GM21576 (cell line): ENCODE results near the gene FCER1G.
"Not testable (repeated sequence)": the region's sequence is repeated elsewhere in the genome, so short reads cannot be mapped to it uniquely, and the experiment has no call there.

Experiments used
- ATAC-seq: cut with Tn5 transposase; IDR thresholded peaks from one replicate; pipeline ENCODE4 v1.9.1; 2021; ENCODE audit warnings: mild to moderate bottlenecking, moderate library complexity; ENCODE audit not compliant: unreplicated experiment

Gene FCER1G

GRCh38 chr1:161201836-161202712, 13.0 kb upstream of the FCER1G start, which contains the start of gene NDUFS2:
NDUFS2 (plus strand) TSS chr1:161202367; CDS start chr1:161202386, 19 bp downstream.
- ATAC-seq: peak; percentile 96

DNA sequence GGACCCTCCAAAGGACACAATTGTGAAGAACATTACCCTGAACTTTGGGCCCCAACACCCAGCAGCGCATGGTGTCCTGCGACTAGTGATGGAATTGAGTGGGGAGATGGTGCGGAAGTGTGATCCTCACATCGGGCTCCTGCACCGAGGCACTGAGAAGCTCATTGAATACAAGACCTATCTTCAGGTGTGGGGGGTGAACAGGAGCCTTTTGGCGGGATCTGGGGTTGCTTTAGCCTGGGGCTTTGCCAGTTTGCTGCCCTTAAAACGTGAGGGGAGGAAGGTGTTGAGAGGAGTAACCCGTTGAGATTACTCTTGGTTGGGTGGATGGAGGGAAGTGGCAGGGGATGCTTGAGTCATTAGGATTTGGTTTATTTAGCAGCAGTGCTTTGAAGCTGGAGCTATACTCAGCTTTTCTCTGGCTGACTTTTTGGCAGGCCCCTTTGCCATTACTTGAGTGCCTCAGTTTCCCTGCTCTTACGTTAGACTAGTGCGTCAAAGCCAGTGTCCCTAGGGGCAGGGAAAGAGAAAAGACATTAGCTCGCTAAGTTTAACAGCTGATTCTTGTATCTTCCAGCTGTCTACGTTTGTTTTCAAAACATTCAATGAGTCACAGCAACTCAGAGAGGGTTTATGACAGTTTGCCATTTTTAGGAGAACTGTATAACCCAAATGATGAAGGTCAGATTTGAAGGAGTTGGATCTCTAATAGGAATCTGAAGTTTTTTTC, 8.5 kb upstream of the FCER1G start:
- no peak for ATAC-seq

- no peak for ATAC-seq
Observed at GRCh38 chr1:161207173-161207572, 7.9 kb upstream of the FCER1G start.

GRCh38 chr1:161209790-161210409, 5.2 kb upstream of the FCER1G start:
- peak; percentile 66 for ATAC-seq

GRCh38 chr1:161214369-161214768, 726 bp upstream of the FCER1G start:
- no peak for ATAC-seq

DNA sequence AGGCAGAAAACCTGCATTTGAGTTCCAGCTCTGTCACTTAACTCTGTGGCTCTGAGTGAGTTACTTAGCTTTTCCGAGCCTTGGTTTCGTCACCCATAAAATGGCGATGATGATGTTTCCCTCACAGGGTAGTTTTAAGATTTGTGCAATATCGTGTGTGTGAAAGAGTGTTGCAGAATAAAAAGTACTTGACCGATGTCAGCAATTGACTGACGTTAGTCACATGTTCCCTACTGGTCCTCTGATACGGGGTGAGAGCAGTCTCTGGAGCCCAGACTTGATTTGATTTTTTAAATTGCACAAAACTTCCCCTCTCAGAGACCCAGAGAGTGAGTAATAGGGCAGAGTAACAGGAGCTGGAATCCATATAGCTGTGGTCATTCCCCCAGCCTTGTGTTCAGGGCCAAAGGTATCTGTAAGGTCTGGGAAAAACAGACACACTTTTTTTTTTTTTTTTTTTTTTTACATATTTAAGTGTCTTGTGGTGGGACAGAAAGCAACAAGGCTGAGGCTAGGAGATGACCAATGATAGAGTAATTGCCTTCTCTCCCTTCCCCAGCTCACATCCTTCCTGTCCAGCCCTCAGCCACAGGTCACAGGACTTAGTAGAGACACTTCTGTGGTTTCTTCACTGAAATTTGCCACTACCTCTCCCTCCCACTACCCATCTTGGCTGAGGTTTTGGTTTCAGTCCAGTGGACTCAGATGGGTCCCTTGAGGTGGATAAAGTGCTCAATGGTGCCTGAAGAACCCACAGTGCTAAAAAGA, 2.0 kb downstream of the FCER1G start:
- ATAC-seq: peak; percentile 85

- no peak for ATAC-seq
Observed at GRCh38 chr1:161217831-161218230, 2.7 kb downstream of the FCER1G start.

DNA sequence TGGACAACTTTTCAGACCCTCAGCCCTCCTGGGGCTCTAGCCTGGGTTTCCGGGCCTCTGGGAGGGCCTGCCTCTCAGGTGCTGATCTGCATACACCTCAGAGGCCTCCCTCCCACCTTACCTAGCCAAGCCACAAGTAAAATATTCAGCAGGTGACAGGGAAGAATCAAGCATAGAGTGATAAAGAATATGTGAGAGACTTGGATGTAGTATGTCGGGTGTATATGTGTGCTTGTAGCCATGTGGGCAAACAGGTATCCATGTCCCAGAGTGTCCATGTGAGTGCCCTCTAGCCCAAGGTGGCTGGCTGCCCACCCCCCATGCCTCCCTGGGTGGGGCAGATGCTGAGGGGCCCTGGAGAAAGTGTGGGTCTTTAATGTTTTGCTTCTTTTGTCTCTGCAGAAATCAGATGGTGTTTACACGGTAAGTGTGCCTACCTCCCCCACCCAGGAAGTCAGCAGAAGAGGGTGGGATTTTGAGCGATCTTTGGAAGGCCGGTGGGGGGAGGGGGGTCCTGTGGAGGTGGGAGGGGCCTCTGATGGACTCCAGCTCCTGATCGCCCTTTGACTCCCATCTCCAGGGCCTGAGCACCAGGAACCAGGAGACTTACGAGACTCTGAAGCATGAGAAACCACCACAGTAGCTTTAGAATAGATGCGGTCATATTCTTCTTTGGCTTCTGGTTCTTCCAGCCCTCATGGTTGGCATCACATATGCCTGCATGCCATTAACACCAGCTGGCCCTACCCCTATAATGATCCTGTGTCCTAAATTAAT, 3.4 kb downstream of the FCER1G start:
- ATAC-seq: no peak

DNA sequence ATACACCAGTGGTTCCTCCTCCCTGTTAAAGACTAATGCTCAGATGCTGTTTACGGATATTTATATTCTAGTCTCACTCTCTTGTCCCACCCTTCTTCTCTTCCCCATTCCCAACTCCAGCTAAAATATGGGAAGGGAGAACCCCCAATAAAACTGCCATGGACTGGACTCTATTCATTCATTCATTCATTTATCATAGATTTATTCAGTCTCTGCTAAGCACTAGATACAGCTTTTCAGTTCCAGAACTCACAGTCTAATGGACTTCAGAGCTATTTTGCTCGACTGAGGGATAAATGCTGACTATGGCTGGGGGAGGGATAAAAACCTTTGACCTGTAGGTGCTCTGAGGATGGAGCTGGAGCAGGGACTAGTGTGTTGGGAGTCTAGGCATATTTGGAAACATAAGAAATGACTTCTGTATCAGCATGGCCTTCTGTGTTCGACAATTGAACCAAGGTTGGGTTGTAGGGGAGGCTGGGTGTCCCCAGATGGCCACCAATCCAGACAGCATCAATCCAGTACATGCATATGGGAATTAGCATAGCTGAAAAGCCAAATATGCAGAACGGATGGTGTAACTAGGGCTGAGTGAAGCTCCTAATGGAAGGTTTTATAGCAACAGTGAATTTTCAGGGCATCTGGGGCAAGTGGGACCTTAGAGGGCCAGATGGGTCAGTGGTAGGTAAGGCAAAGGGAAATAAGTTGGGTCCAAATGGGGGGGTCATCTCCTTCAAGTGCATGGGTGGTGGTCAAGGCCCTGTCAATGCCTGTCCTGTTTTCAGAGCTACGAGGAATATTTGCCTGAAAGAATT, 4.2 kb downstream of the FCER1G start:
- no peak for ATAC-seq

DNA sequence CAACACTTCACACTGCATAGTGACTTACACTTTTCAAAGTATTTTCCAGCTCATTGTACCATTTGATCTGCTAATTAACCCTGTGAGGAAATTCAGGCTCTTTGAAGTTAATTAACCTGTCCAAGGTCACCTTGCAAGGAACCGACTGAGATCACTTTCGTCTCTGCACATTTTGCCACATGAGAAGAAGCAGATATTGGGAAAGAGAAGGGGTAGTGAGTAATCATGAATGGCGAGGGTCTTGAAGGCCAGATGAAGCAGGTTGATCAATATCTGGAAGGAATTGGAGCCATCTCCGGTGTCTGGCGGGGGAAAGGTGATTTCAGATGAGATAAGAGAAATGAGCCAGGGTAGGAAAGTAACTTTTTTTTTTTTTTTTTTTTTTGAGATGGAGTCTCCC, 4.9 kb downstream of the FCER1G start:
- ATAC-seq: no peak

- ATAC-seq: no peak
Observed at GRCh38 chr1:161222175-161223019, 7.3 kb downstream of the FCER1G start.

- ATAC-seq: no peak
Observed at GRCh38 chr1:161223805-161224694, 9.0 kb downstream of the FCER1G start.

GRCh38 chr1:161224695-161225087, 9.6 kb downstream of the FCER1G start:
- ATAC-seq: not testable (repeated sequence)

DNA sequence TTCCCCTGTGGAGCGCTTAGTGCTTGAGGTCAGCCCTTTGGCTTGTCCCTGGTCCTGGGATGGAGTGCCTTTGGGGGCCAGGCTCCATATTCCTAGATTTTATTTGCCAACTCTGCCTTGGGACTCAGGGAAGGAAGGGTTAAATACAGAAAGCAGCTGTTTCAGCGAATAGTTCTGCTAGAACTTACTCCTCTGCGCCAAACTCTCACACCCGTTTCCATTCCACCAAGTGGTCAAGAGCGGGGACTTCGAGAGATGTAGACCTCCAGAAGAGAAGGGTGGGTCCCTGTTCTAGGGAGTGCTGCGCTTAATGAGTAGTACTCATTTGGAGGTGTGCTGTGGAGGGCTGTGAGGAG, 10.1 kb downstream of the FCER1G start:
- no peak for ATAC-seq

GRCh38 chr1:161225534-161226319, 10.6 kb downstream of the FCER1G start, which contains the start of gene TOMM40L:
TOMM40L (plus strand) TSS chr1:161226060; CDS start chr1:161226490, 430 bp downstream.
- peak; percentile 95 for ATAC-seq

- no peak for ATAC-seq
Observed at GRCh38 chr1:161226320-161226711, 11.2 kb downstream of the FCER1G start.
